ENCODE measurements around the gene CAND1.

CAND1 gene

DNA sequence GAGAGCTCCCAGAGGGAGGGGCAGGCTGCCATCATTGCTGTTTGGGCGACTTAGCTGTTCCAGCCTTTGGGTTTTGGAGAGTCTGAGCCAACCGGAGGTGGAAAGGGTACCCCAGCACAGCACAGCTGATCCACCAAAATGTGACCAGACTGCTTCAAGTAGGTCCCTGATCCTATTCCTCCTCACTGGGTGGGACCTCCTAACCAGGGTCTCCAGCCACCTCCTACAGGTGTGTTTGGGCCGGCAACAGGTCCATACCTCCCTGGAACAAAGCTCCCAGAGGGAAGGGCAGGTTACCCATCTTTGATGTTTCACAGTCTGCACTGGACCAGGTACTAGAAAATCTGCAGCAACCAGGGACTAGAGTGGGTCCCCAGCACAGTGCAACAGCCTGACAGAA lies 53.8 kb downstream of the CAND1 start:
- Histone ChIP-seq H3K9me2 (ENCODE audit: low read depth, low read length) (no peaks in the 10 kb centered on the region), H4K20me1 (ENCODE audit: insufficient read depth, low read length) (no peaks in the 10 kb centered on the region), H3K36me3 (ENCODE audit: insufficient read depth, low read length) (peaks cover 42% of the 10 kb centered on the region), H3K4me1 (ENCODE audit: insufficient read depth, low read length, severe bottlenecking) (no peaks in the 10 kb centered on the region), H3K27me3 (ENCODE audit: insufficient read depth, low read length) (no peaks in the 10 kb centered on the region), H3K4me2 (ENCODE audit: low read length) (no peak overlapping the region), H3K9ac (ENCODE audit: low read length) (no peak overlapping the region), H3K79me2 (ENCODE audit: insufficient read depth, low read length) (no peaks in the 10 kb centered on the region), H3K27ac (ENCODE audit: low read depth, low read length, poor library complexity, severe bottlenecking) (no peak overlapping the region), H2AFZ (ENCODE audit: low read length) (no peak overlapping the region), H3K9me3 (ENCODE audit: low read length) (no peaks in the 10 kb centered on the region), H3F3A (ENCODE audit: insufficient read depth, low read length) (no peaks in the 10 kb centered on the region), H3K4me3 (ENCODE audit: low read depth, low read length, poor library complexity, severe bottlenecking) (no peak overlapping the region)
- TF ChIP-seq EZH2 (IDR thresholded peaks at IDR 0.05; ENCODE audit: borderline replicate concordance, low read length) = no peak
- TF ChIP-seq, protein P1, sequence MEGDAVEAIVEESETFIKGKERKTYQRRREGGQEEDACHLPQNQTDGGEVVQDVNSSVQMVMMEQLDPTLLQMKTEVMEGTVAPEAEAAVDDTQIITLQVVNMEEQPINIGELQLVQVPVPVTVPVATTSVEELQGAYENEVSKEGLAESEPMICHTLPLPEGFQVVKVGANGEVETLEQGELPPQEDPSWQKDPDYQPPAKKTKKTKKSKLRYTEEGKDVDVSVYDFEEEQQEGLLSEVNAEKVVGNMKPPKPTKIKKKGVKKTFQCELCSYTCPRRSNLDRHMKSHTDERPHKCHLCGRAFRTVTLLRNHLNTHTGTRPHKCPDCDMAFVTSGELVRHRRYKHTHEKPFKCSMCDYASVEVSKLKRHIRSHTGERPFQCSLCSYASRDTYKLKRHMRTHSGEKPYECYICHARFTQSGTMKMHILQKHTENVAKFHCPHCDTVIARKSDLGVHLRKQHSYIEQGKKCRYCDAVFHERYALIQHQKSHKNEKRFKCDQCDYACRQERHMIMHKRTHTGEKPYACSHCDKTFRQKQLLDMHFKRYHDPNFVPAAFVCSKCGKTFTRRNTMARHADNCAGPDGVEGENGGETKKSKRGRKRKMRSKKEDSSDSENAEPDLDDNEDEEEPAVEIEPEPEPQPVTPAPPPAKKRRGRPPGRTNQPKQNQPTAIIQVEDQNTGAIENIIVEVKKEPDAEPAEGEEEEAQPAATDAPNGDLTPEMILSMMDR (IDR thresholded peaks at IDR 0.05; ENCODE audit: low read length) = no peak

- Histone ChIP-seq H3K4me1 (ENCODE audit: insufficient read depth, low read length, severe bottlenecking) (no peaks in the 10 kb centered on the region), H3K4me3 (ENCODE audit: low read depth, low read length, poor library complexity, severe bottlenecking) (no peak overlapping the region), H3K79me2 (ENCODE audit: insufficient read depth, low read length) (no peaks in the 10 kb centered on the region), H3K36me3 (ENCODE audit: insufficient read depth, low read length) (peaks cover 10% of the 10 kb centered on the region), H2AFZ (ENCODE audit: low read length) (no peak overlapping the region), H3K27me3 (ENCODE audit: insufficient read depth, low read length) (no peaks in the 10 kb centered on the region), H3K9me2 (ENCODE audit: low read depth, low read length) (no peaks in the 10 kb centered on the region), H3K4me2 (ENCODE audit: low read length) (no peak overlapping the region), H3K9me3 (ENCODE audit: low read length) (no peaks in the 10 kb centered on the region), H3K9ac (ENCODE audit: low read length) (no peak overlapping the region), H3F3A (ENCODE audit: insufficient read depth, low read length) (no peaks in the 10 kb centered on the region), H4K20me1 (ENCODE audit: insufficient read depth, low read length) (no peaks in the 10 kb centered on the region), H3K27ac (ENCODE audit: low read depth, low read length, poor library complexity, severe bottlenecking) (no peak overlapping the region)
- TF ChIP-seq, protein P1 (IDR thresholded peaks at IDR 0.05; ENCODE audit: low read length) = no peak
- no peak for TF ChIP-seq EZH2 (IDR thresholded peaks at IDR 0.05; ENCODE audit: borderline replicate concordance, low read length)
These were observed 57.5 kb downstream of the CAND1 start for GRCh38 chr12:67326637-67327036.

DNA sequence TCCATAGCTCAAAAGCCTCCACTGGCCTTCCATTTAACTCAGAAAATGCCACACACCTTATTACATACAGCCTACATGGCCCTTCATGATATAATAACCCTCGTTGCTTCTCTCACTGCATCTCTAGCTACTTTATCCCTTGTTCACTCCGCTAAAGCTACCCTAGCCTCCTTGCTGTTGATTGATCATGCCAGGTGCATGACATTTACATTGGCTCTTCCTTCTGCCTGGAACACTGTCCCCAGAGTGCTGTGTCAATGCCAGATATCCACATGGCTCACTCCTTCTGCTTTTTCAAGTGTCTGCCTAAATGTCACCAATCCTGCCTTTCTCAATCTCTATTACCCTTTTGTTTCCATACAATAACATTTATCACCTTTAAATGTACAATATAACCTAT lies 58.3 kb downstream of the CAND1 start:
- Histone ChIP-seq H3K79me2 (ENCODE audit: insufficient read depth, low read length) (no peaks in the 10 kb centered on the region), H3K9ac (ENCODE audit: low read length) (no peak overlapping the region), H3K4me3 (ENCODE audit: low read depth, low read length, poor library complexity, severe bottlenecking) (no peak overlapping the region), H3K9me3 (ENCODE audit: low read length) (no peaks in the 10 kb centered on the region), H3K9me2 (ENCODE audit: low read depth, low read length) (no peaks in the 10 kb centered on the region), H3K27me3 (ENCODE audit: insufficient read depth, low read length) (no peaks in the 10 kb centered on the region), H3F3A (ENCODE audit: insufficient read depth, low read length) (no peaks in the 10 kb centered on the region), H4K20me1 (ENCODE audit: insufficient read depth, low read length) (no peaks in the 10 kb centered on the region), H3K4me2 (ENCODE audit: low read length) (no peak overlapping the region), H3K4me1 (ENCODE audit: insufficient read depth, low read length, severe bottlenecking) (no peaks in the 10 kb centered on the region), H3K36me3 (ENCODE audit: insufficient read depth, low read length) (peaks cover 1% of the 10 kb centered on the region; the same call in 1 of the 2 replicates), H2AFZ (ENCODE audit: low read length) (no peak overlapping the region), H3K27ac (ENCODE audit: low read depth, low read length, poor library complexity, severe bottlenecking) (no peak overlapping the region)
- TF ChIP-seq, protein P1 (IDR thresholded peaks at IDR 0.05; ENCODE audit: low read length) = no peak
- no peak for TF ChIP-seq EZH2 (IDR thresholded peaks at IDR 0.05; ENCODE audit: borderline replicate concordance, low read length)

Measured in OCI-LY1 (cell line).